GM15510 (cell line): ENCODE results near the gene ZNF891.
A peak's percentile ranks its signal among the peaks of the same experiment; 100 is the strongest.

ENCODE experiments used
- POLR2A ChIP-seq: IDR thresholded peaks from 3 replicates; pipeline ENCODE4 v1.6.1; 2011; ENCODE audit warnings: borderline replicate concordance; ENCODE audit not compliant: insufficient read length; ENCODE audit errors: extremely low read depth

The ZNF891 gene

DNA sequence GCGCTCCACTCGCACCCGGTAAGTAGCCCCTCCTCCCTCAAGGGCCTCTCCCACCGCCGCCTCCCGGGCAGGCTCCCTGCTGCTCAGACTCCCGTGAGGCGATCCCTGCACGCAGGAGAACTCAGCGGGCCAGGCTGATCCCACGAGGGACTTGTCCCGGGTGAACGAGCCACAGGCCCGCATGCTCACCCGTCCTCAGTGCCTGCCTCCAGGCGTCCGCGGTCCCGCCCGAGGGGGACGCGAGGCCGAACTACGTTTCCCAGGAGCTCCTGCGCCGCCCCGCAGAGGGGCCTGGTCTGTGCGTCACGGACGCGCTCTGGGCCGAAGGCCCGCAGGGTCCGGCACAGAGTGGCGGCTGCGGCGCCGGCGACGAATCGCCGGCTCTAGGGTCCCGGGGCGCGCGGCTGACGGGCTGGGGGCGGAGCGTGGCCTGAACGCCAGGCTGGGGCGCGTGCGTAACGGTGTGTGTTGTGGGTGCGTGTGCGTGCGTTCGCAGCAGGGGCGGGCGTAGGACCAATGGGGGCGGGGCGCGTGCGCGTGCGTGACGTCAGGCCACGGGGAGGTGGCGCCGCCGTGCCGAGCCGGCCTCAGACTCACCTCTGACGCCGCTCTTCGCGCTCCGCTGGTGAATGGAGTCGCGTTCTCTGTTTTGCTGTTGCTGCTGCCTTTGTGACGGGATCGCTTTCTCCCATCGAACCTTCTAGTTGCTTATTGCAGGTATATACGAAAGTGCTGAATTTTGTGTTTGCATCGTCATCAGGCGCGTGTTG lies at the start of gene ZNF891, which contains the start of gene ZNF10:
ZNF891 (minus strand) TSS at position 237 of the 770 bp plus-strand sequence. CDS start 8,356 bp downstream, outside the sequence.
ZNF10 (plus strand) TSS at position 590 of the 770 bp plus-strand sequence. CDS start 13,866 bp downstream, outside the sequence.
- peak; percentile 91 for TF ChIP-seq POLR2A

DNA sequence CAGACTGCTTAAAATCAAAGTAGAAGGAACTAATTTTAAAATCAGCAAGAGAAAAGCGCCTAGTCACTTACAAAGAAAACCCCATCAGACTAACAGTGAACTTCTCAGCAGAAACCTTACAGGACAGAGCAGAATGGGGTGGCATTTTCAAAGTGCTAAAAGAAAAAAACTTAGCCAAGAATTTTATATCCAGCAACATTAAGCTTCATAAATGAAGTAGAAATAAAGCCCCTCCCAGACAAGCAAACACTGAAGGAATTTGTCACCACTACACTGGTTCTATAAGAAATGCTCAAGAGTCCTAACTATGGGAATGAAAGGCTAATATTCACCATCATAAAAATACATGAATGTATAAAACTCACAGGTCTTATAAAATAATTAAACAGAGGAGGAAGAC lies 44.8 kb upstream of the ZNF891 start:
- no peak for TF ChIP-seq POLR2A

DNA sequence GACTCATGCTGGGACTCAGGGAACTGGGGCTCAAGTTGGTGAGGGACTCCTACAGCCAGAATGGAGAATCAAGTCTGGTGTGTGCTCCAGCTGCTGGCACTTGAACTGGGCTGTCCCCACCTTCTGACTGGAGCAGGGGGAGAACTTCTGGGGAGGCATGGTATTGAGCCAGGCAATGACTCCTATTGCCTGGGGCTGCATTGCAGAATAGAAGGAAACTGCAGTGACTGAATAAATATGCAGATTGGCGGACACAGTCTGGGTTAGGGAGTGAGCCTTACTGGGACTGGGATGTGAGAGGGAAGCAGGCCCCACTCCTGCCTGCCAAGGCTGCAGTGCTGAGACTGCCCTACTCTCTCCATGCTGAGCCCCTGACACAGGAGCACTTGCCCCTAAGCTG lies 42.4 kb upstream of the ZNF891 start:
- TF ChIP-seq POLR2A = no peak

DNA sequence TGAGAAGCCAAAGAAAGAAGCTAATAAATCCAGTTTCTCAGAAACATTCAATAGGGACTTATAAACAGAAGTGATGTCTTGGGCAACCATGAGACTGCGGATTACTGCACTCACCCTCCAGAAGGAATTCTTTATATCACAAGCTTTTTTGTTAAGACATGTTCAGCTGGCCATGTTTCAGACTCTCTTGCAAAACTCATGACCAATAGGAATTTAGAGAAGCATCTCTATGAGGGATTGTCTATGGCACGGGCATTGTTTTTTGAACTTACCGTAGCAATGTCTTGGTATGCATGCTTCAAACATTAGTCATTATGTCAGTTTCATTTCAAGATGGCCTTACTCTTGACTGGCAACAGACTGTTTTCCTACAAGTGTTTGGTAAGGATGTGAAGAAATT lies 35.7 kb upstream of the ZNF891 start:
- TF ChIP-seq POLR2A = no peak

DNA sequence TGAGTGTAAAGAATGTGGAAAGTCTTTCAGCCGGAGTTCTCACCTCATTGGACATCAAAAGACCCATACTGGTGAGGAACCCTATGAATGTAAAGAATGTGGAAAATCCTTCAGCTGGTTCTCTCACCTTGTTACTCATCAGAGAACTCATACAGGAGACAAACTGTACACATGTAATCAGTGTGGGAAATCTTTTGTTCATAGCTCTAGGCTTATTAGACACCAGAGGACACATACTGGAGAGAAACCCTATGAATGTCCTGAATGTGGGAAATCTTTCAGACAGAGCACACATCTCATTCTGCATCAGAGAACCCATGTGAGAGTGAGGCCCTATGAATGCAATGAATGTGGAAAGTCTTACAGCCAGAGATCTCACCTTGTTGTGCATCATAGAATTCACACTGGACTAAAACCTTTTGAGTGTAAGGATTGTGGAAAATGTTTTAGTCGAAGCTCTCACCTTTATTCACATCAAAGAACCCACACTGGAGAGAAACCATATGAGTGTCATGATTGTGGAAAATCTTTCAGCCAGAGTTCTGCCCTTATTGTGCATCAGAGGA lies 26.1 kb upstream of the ZNF891 start:
- no peak for TF ChIP-seq POLR2A

DNA sequence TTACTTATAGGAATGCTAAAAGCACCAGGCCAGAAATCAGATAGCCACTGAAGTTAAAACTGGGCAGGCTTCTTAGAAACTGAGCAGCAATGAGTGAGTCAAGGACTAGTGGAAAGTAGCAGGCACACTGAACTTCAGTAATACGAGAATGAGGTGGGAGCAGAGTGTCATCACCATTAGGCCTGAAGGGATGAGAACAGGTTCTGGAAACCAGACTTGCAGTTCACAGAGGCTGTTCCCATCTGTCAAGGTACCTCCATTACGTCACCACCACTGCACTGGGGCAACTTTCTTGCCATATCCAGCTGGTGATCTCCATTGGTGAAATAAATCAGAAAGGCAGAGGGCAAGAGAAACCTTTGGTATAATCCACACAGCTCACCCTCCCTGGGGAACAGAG lies 15.9 kb upstream of the ZNF891 start:
- no peak for TF ChIP-seq POLR2A

DNA sequence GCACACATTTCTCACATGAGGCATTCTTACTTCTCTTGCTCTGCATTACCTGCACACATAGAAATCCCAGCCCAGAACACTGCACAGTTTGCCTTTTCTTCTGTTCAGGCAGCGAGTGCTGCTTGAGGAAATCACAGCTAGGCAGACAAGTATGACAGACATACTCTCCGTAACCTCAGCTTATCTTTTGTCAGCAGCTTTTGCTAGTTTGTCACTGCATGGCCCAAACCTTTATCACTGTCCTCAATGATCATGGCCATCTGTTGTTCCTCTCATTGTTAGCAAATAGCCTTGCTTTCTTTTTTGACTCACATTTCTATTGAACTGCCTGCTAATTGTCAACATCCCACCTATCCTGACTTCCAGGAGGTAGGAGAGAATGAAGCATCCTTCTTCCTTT lies 5.7 kb upstream of the ZNF891 start:
- no peak for TF ChIP-seq POLR2A

DNA sequence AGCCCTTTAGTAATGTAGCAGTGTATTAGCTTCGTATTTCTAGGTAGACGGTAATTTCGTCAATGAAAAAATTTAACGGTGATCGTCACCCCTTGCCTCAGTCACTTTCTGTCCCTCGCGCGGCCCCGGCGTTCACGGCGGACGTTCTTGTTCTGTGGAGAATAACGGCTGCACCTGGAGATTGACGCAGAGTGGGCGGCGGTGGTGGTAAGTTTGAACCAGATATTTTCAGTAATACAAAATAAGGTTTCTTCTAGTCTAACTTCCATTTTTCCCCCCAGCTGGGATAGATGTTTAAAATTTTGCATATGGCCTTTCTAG lies 694 bp upstream of the ZNF891 start:
- no peak for TF ChIP-seq POLR2A

DNA sequence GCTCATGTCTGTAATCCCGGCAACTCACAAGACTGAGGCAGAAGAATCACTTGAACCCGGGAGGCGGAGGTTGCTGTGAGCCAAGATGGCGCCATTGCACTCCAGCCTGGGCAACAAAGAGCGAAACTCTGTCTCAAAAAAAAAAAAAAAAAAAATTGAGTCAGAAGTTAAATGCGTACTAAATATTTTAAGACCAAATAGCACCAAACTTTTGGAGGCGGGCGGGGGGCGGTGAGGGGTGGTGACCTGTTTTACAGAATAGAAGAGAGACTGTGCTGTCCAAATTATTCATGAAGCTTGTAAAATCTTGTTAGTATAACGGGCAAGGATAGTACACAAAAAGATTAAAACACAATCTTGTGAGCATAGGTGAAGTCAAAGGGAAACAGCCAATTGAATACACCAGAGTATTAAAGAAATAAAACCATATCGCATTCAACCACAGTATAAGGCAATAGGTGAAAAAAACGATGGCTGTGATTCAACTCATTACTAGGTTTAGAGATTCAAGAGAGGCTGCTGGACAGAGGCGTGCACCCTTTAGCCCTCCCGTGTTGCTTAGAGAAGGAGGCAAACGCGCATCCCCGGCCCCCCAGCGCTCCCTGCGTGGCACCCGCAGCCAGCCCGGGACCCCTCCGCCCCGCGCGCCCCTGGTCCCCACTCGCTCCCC lies 571 bp downstream of the ZNF891 start:
- TF ChIP-seq POLR2A = no peak

DNA sequence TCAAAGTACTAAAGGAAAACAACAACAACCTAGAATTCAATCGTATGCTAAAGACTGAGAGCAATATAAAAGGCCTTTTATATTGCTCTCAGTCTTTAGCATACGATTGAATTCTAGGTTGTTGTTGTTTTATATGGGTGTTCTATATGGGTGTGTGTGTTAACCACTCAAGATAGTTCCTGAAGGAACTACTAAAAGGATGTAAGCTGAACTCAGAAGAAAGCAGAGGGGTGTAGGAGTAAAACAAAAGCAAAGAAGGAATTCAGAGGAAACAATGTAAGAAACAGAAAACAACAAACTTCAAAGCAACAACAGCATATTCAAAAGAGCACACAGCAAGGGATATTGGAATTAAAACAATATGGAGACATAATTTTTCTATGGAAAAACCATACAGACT lies 5.4 kb downstream of the ZNF891 start:
- no peak for TF ChIP-seq POLR2A

DNA sequence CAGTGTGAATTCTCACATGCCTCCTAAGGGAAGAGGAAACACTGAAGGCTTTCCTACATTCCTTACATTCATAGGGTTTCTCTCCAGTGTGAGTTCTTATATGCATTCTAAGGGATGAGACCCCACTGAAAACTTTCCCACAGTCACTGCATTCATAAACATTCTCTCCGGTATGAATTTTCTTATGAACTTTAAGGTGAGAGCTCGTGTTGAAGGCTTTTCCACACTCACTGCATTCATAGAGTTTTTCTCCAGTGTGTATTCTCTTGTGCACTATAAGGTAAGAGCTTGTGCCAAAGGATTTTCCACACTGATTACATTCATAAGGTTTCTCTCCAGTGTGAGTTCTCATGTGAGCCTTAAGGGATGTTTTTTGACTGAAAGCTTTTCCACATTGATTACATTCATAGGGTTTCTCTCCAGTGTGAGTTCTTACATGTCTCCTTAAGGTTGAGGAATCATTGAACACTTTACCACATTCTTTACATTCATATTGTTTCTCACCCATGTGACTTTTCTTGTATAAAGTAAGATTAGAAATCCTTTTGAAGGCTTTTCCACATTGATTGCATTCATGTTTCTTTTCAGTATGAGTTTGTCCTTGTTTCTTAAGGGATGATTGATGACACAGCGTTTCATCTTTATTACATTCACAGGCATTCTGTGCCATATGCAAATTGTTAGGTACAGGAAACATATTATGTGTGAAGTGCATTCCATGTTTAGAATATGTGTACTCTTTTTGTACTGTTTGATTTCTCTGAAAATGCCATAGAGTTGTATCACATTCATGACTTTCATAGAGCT lies 9.5 kb downstream of the ZNF891 start:
- TF ChIP-seq POLR2A = no peak

DNA sequence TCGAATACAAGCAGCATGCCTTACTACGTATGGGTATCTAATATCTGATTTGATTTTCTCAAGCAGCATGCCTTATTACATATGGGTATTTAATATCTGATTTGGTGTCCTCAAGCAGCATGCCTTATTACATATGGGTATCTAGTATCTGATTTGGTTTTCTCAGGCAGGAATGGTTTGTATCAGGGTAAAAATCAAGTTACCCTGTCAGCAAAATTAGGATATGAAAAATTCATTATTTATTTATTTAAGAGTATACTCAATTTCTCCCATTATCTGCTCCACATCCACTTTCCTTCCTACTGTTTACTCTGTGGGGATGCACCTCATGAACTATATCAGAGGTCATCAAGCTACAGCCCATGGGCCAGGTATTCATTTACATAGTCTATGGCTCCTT lies 21.9 kb downstream of the ZNF891 start:
- TF ChIP-seq POLR2A = no peak

DNA sequence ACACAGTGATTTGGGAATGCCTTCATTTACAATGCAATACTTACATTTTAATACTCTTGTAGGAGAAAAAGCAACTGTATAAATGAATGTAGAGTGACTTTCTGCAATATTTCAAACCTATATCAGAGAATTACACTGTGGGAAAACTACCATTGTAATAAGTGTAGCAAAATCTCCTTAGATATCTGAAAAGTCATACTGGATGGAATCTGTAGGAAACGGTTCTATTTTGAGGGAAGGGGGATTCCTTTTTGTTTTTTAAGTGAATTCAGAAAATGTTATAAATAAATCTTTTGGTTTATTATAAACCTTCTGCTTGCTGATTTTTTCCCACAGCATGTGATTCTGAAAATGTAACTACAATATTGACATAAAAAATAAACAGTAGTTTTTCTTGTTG lies 23.0 kb downstream of the ZNF891 start:
- TF ChIP-seq POLR2A = no peak

DNA sequence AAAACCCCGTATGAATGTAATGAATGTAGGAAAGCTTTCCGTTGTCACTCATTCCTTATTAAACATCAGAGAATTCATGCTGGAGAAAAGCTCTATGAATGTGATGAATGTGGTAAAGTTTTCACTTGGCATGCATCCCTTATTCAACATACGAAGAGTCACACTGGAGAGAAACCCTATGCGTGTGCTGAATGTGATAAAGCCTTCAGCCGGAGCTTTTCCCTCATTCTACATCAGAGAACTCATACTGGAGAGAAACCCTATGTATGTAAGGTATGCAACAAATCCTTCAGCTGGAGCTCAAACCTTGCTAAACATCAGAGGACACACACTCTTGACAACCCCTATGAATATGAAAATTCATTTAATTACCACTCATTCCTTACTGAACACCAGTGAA lies 23.8 kb downstream of the ZNF891 start:
- TF ChIP-seq POLR2A = no peak

DNA sequence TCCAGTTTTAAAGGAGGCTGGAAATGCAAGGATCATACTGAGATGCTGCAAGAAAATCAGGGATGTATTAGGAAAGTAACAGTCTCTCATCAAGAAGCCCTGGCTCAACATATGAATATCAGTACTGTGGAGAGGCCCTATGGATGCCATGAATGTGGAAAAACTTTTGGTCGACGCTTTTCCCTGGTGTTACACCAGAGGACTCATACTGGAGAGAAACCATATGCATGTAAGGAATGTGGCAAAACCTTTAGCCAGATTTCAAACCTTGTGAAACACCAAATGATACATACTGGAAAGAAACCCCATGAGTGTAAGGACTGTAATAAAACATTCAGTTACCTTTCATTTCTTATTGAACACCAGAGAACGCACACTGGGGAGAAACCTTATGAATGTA lies 24.5 kb downstream of the ZNF891 start:
- no peak for TF ChIP-seq POLR2A
